ENCODE data around the gene TSHR. TPM values are rescaled to one million over a fixed set of nuclear protein-coding genes. Genes with fewer than 3 reads are reported as not detected.
"Not testable (repeated sequence)": the region's sequence is repeated elsewhere in the genome, so short reads cannot be mapped to it uniquely, and the experiment has no call there.

TSHR gene
- under 1 TPM in 1 of 2 donors, not detected in 1; 0.63 TPM for total RNA-seq

- H3K36me3 ChIP-seq = no peaks in the 10 kb centered on the region
- H3K4me1 ChIP-seq (ENCODE audit: control insufficient read depth in 1 of 2, low read depth in 2 of 2) = peaks cover 3 to 4% of the 10 kb centered on the region in 2 donors
- TF ChIP-seq CTCF (IDR thresholded peaks at IDR 0.05) = no peak
- ATAC-seq (ENCODE audit: insufficient number of reproducible peaks, low FRiP score, low read depth) (no peak), DNase-seq (ENCODE audit: low spot score) (no peak)
- no peaks in the 10 kb centered on the region for H3K9me3 ChIP-seq
- H3K27me3 ChIP-seq (replicated peaks; ENCODE audit: insufficient read depth) = no peaks in the 10 kb centered on the region
- H3K4me3 ChIP-seq = peak within 1 kb of the TSS; percentile 90
- no peak within 1 kb of the TSS for H3K27ac ChIP-seq
Observed at GRCh38 chr14:80955416-80955941, at the start of gene TSHR. Gene TSHR (plus strand): TSS chr14:80955621. CDS start chr14:80955681, 60 bp downstream.

GRCh38 chr14:80906336-80906735 is 49.1 kb upstream of the TSHR start:
- no peaks in the 10 kb centered on the region for H3K27me3 ChIP-seq (replicated peaks; ENCODE audit: insufficient read depth)
- H3K27ac ChIP-seq = no peak overlapping the region
- no peaks in the 10 kb centered on the region for H3K9me3 ChIP-seq
- DNase-seq (ENCODE audit: low spot score) = no peak
- ATAC-seq (ENCODE audit: insufficient number of reproducible peaks, low FRiP score, low read depth) = no peak
- no peaks in the 10 kb centered on the region for H3K4me1 ChIP-seq (ENCODE audit: control insufficient read depth in 1 of 2, low read depth in 2 of 2)
- H3K4me3 ChIP-seq = no peak overlapping the region
- TF ChIP-seq CTCF (IDR thresholded peaks at IDR 0.05) = no peak
- no peaks in the 10 kb centered on the region for H3K36me3 ChIP-seq

GRCh38 chr14:80906946-80907345 is 48.5 kb upstream of the TSHR start:
- H3K4me3 ChIP-seq = no peak overlapping the region
- no peaks in the 10 kb centered on the region for H3K27me3 ChIP-seq (replicated peaks; ENCODE audit: insufficient read depth)
- TF ChIP-seq CTCF (IDR thresholded peaks at IDR 0.05) = no peak
- DNase-seq (ENCODE audit: low spot score) (no peak), ATAC-seq (ENCODE audit: insufficient number of reproducible peaks, low FRiP score, low read depth) (no peak)
- no peak overlapping the region for H3K27ac ChIP-seq
- no peaks in the 10 kb centered on the region for H3K36me3 ChIP-seq
- H3K9me3 ChIP-seq = no peaks in the 10 kb centered on the region
- no peaks in the 10 kb centered on the region for H3K4me1 ChIP-seq (ENCODE audit: control insufficient read depth in 1 of 2, low read depth in 2 of 2)

- not testable (repeated sequence) for H3K36me3 ChIP-seq; H3K4me1 ChIP-seq (ENCODE audit: control insufficient read depth in 1 of 2, low read depth in 2 of 2); H3K4me3 ChIP-seq; DNase-seq (ENCODE audit: low spot score); H3K27me3 ChIP-seq (replicated peaks; ENCODE audit: insufficient read depth); H3K9me3 ChIP-seq; H3K27ac ChIP-seq; ATAC-seq (ENCODE audit: insufficient number of reproducible peaks, low FRiP score, low read depth)
Observed at GRCh38 chr14:80912013-80912412, 43.4 kb upstream of the TSHR start.

- H3K4me3 ChIP-seq = no peak overlapping the region
- H3K27me3 ChIP-seq (replicated peaks; ENCODE audit: insufficient read depth) = no peaks in the 10 kb centered on the region
- no peaks in the 10 kb centered on the region for H3K4me1 ChIP-seq (ENCODE audit: control insufficient read depth in 1 of 2, low read depth in 2 of 2)
- no peaks in the 10 kb centered on the region for H3K9me3 ChIP-seq
- DNase-seq (ENCODE audit: low spot score) (no peak), ATAC-seq (ENCODE audit: insufficient number of reproducible peaks, low FRiP score, low read depth) (no peak)
- no peak overlapping the region for H3K27ac ChIP-seq
- TF ChIP-seq CTCF (IDR thresholded peaks at IDR 0.05) = no peak
- peaks cover 2% of the 10 kb centered on the region for H3K36me3 ChIP-seq
Observed at GRCh38 chr14:80919622-80920021, 35.8 kb upstream of the TSHR start.

GRCh38 chr14:80923368-80923767 is 32.1 kb upstream of the TSHR start:
- Histone ChIP-seq H3K36me3 (no peaks in the 10 kb centered on the region), H3K9me3 (no peaks in the 10 kb centered on the region), H3K27me3 (replicated peaks; ENCODE audit: insufficient read depth) (no peaks in the 10 kb centered on the region), H3K4me1 (ENCODE audit: control insufficient read depth in 1 of 2, low read depth in 2 of 2) (no peaks in the 10 kb centered on the region), H3K27ac (no peak overlapping the region), H3K4me3 (no peak overlapping the region)
- ATAC-seq (ENCODE audit: insufficient number of reproducible peaks, low FRiP score, low read depth) (no peak), DNase-seq (ENCODE audit: low spot score) (no peak)
- no peak for TF ChIP-seq CTCF (IDR thresholded peaks at IDR 0.05)

Measured in thoracic aorta (tissue), 2 donors.